GM23338 (cell line): ENCODE measurements around the gene MARCHF3.

Experiments
- POLR2AphosphoS5 ChIP-seq: IDR thresholded peaks from 2 replicates; pipeline ENCODE4 v1.6.1; 2016; ENCODE audit warnings: antibody characterized with exemption, low read depth
- ZNF331 ChIP-seq: fragments of 250-450 bp; sonication (Bioruptor Pico); IDR thresholded peaks from 2 replicates; pipeline ENCODE4 v1.5.0; 2020; ENCODE audit warnings: low read depth, mild to moderate bottlenecking, moderate library complexity
- TF ChIP-seq, protein P1 (sequence below), 2 experiments: fragments of 200-600 bp in 1 of 2; sonication (generic) in 1 of 2; conservative IDR thresholded peaks; 2 replicates each; pipeline versions ENCODE4 v1.5.1 to v1.6.1; 2016 to 2017; ENCODE audit warnings: antibody characterized with exemption in 2 of 2, low read depth in 2 of 2, mild to moderate bottlenecking in 2 of 2, moderate library complexity in 1 of 2

- TF ChIP-seq POLR2AphosphoS5, result no peak
- TF ChIP-seq, protein P1, sequence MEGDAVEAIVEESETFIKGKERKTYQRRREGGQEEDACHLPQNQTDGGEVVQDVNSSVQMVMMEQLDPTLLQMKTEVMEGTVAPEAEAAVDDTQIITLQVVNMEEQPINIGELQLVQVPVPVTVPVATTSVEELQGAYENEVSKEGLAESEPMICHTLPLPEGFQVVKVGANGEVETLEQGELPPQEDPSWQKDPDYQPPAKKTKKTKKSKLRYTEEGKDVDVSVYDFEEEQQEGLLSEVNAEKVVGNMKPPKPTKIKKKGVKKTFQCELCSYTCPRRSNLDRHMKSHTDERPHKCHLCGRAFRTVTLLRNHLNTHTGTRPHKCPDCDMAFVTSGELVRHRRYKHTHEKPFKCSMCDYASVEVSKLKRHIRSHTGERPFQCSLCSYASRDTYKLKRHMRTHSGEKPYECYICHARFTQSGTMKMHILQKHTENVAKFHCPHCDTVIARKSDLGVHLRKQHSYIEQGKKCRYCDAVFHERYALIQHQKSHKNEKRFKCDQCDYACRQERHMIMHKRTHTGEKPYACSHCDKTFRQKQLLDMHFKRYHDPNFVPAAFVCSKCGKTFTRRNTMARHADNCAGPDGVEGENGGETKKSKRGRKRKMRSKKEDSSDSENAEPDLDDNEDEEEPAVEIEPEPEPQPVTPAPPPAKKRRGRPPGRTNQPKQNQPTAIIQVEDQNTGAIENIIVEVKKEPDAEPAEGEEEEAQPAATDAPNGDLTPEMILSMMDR (conservative IDR thresholded peaks at IDR 0.05; ENCODE audit: low read depth in 2 of 2), result no peak
- no peak for TF ChIP-seq ZNF331 (CRISPR knock-in tag)
These were observed 181.2 kb downstream of the MARCHF3 start for GRCh38 chr5:126849101-126849678.
